Muscle of back (tissue), 11 donors: ENCODE data around the gene IP6K1. TPM values are rescaled to one million over a fixed set of nuclear protein-coding genes. Genes with fewer than 3 reads are reported as not detected.
"Not testable (repeated sequence)": the region's sequence is repeated elsewhere in the genome, so short reads cannot be mapped to it uniquely, and the experiment has no call there.

ENCODE experiments used
- DNase-seq, 3 donors: peaks; one replicate each; pipeline versions ENCODE4 v3.0.0 to v3.0.0-alpha.2; 2013
- polyA plus RNA-seq, 10 donors: library from polyadenylated mRNA; unstranded; fragments of 120-200 nt; gene quantifications; one replicate each; pipeline ENCODE4 v1.2.1, GENCODE V29; 2013; ENCODE audit not compliant: insufficient read length in 10 of 10

IP6K1 gene
- polyA plus RNA-seq, 10 donors = 19.5 to 31.5 (median 23.3) TPM

DNA sequence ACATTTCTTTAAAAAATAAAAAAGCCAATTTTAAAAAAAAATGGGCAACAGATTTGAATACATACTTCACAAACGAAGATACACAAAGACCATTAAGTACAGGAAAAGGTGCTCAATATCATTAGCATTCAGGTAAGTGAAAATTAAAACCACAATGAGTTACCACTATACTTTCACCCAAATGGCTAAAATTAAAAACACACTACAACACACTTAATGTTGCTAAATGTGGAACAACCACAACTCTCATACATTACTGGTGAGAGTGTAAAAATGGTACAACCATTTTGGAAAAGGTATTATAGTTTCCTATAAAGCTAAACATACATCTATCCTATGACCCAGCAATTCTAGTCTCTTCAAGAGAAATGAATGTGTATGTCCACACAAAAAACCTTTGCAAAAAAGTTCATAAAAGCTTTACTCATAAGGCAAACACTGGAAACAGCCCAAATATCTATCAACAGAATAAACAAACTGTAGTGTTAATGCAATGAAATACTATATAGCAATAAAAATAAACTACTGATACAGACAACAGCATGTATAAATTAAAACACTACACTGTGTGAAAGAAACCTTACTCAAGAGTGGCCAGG is 14.9 kb downstream of the IP6K1 start:
- DNase-seq = no peak

DNA sequence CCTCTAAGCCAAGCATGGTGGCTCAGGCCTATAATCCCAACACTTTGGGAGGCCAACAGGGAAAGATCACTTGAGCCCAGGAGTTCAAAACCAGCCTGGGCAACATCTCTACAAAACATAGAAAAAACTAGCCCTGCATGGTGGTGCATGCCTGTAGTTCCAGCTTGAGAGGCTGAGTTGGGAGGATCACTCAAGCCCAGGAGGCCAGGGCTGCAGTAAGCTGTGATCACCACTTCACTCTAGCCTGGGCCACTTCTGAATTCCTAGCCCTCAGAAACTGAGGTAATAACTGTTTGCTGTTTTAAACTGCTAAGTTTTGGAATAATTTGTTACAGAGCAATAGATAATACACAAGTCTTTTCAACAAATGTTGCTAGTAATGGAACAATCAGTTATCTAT is 16.4 kb downstream of the IP6K1 start:
- no peak for DNase-seq

DNA sequence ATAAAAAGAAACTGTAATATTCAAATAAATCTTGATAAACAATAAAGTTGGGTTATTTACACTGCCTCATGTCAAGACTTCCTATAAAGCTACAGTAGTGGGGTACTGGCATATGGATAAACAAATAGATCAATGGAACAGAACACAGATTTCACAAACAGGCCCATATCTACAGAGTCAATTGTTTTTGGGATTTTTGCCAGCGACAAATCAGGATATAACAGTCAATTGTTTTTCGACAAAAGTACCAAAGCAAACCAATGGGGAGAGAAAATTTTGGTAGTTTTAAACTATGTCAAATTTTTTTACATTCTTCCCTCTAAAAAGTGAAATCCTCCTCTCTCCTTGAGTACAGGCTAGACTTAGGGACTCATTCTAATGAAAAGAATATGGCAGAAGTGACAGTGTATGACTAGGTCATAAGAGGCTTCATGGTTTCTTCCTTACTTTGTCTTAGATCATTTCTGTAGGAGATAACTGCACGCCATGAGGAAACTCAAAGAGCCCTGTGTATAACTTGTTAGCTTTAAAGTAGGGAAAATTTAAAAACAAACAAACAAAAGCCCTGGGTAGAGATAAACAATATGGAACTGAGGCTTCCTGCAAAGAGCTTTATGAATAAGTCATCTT is 16.9 kb downstream of the IP6K1 start:
- no peak for DNase-seq

DNA sequence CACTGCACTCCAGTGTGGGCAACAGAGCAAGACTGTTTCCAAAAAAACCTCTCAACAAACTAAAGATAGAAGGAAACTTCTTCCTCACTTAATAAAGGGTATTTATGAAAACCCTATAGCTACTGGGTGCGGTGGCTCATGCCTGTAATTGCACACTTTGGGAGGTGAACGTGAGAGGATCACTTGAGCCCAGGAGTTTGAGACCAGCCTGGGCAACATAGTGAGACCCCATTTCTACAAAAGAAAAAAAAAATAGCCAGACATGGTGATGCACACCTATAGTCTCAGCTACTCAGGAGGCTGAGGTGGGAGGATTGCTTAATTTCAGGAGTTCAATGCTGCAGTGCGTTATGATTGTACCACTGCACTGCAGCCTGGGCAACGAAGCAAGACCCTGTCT is 22.4 kb downstream of the IP6K1 start:
- no peak for DNase-seq

DNA sequence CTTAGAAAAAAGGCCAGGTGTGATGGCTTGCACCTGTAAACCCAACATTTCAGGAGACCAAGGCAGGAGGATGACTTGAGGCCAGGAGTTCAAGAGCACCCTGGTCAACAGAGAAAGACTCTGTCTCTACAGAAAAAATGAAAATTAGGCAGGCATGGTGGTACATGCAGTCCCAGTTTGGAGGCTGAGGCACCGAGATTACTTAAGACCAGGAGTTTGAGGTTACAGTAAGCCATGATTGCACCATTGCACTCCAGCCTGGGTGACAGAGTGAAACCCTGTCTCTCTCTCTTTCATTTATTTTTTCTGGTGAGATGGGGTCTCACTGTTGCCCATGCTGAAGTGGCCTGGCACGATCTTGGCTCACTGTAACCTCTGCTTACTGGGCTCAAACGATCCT is 24.7 kb downstream of the IP6K1 start:
- DNase-seq = no peak

DNA sequence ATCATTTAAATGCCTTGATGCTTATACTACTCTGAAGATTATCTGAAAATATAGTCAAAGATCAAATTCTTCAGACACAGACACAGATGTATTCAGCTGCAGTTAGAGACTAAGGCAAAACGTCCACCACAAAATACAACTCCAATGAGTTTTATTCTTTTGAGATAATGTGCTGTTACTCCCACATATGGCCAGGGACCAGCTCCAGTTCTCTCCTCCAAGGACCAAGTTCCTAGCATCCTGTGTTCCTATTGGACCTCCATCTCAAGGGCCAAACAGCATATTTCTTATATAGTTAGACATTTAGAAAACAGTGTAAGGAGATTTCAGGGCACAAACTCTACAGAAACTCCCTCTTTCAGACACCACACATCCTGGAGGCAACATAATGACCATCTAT is 27.1 kb downstream of the IP6K1 start:
- DNase-seq = no peak

DNA sequence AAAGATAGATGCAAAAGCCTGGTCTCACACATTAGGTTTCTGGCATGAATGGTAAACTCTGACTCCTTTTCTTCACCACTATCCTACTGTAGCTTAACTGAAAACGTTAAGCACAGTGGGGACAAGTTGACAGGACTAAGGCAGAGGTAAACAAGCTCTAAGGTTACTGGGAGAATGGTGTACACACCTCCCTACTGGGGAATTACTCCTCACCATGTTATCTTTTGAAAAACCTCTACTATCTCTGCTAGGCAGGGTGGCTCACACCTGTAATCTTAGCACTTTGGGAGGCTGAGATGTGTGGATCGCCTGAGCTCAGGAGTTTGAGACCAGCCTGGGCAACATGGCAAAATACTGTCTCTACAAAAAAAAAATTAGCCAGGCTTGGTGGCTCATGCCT is 29.1 kb downstream of the IP6K1 start:
- no peak for DNase-seq

DNA sequence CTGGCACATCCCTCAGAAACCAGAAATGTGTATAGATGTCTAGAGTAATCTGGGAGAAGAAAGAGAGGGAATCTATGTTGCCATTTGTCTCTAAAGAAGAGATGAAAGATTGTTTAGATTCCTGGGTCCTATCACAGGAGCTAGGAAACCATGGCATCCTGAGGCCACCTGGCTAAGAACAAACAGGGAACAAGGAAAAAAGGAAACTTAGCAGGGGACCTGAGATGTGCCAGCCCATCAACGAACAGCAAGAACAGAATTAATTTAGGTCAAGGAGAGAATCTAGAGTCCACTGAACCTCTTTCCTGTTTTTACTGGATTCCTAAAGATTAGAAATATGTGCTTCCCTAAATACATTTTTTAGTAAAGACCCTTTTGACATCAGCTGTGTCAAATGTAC is 30.3 kb downstream of the IP6K1 start:
- DNase-seq = no peak

DNA sequence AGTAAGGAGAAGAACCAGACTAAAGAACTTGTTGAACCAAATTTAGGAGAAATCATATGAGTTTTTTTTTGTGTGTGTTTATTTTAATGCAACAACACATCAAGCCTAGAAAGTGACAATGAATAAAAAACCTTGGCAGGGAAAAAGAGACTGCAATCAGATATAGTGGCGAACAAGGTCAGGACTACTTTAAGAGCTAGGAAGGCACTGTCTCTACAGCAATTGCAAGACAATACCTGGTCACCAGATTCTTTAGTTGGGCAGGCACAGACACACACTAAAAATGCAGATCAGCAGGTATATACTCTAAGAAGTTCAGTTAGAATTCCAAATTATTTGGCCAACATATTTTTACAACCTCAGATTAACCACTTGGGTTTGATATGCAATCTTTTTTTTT is 31.8 kb downstream of the IP6K1 start:
- no peak for DNase-seq

DNA sequence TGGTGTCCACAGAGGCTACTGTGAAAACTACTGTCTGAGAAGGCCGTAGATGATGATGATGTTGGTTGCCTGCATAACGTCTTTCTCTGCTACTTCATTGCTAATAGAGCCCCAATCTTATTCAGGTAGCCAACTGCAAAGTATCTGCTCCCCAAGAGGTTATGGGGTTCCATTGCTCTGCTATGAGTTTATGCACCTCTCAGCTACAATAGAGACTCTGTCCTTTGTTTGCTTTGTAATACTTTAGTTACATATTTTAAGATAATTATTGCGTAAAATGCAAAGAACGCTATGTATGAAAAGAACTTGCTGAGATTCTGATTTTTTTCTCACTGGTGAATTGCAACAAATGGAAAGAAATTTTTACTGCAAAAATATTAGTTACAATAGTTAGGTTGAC is 34.8 kb downstream of the IP6K1 start:
- no peak for DNase-seq

DNA sequence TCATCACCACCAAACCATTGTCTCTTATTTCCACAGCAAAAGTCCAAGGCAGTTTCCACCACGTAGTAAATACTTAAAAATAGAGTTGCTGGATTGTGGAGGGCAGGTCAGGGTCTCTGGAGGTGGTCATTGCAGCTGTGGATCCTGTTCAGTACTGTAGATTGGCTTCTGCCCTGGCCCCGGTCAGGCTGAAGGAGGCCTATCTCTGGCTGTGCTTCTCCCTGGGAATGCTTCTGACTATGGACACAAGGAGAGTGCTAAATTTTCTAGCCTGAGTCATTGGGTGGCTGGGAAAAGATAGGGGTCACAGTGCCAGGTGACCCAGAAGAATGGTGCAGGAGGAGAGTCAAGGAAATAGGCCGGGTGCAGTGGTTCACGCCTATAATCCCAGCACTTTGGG is 36.3 kb downstream of the IP6K1 start:
- DNase-seq = no peak

DNA sequence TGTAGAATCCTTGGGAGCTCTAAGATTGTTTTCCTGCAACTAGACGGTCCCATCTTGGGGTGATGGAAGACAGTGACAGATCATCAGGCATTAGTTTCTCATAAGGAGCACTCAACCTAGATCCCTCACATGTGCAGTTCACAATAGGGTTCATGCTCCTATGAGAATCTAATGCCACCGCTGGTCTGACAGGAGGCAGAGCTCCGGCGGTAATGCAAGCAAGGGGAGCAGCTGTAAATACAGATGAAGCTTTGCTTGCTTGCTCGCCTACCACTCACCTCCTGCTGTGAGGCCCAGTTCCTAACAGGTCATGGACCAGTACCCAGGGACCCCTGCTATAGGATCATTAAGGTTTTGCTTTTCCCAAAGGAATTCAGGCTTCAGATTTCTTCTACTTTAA is 37.5 kb downstream of the IP6K1 start:
- DNase-seq = not testable (repeated sequence)

DNA sequence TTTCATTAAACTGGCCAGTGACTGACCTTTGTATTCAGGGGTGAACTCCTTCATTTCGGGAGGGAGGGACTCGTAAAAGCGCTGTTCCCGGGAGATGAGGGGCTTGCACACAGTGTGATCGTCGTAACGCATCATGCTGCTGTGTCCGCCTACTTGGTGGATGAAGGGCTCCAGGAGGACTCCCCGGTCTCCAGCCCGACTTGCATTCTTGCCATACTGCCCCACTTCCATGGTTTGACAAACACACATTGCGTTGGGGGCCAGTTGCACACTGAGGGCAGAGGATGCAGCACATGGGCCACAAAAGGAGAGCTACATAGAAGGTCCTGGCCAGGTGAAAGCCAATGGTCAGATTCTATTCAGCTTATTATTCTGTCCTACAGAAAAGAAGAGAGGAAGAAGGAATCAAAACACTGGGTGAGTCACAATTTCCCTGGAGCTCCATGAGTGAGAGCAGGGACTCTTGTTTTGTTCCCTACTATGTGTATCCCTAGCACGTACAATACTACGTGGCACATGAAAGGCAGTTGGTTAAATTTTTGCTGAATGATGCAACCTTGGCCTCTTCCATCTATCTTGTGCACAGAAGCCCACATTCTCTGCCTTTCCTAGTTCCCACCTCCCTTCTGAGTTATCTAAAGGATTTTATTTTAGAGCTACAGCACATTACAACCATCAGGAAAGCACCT is 38.4 kb downstream of the IP6K1 start:
- DNase-seq = no peak

DNA sequence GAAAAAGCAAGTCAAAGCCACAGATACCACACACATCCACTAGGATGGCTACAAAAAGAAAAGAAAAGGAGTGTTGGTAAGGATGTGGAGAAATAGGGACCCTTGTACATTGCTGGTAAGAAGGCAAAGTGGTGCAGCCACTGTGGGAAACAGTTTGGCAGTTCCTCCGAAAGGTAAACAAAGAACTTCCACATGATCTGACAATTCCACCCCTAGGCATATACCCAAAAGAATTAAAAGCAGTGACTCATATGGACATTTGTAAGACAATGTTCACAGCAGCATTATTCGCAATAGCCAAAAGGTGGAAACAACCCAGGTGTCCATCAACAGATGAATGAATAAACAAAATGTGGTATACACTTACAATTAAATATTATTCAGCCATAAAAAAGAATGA is 40.4 kb downstream of the IP6K1 start:
- no peak for DNase-seq

DNA sequence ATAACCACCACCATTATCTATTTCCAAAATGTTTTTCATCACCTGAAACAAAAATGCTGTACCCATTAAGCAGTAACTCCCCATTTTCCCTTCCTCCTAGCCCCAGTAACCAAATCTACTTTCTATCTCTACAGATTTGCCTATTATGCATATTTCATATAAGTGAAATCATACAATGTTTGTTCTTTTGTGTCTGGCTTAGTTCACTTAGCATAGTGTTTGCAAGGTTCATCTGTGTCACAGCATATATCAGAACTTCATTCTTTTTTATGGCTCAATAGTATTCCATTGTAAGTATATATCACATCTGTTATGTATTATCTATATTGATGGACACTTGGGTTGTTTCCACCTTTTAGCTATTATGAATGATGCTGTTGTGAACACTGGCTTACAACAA is 45.9 kb downstream of the IP6K1 start:
- no peak for DNase-seq

DNA sequence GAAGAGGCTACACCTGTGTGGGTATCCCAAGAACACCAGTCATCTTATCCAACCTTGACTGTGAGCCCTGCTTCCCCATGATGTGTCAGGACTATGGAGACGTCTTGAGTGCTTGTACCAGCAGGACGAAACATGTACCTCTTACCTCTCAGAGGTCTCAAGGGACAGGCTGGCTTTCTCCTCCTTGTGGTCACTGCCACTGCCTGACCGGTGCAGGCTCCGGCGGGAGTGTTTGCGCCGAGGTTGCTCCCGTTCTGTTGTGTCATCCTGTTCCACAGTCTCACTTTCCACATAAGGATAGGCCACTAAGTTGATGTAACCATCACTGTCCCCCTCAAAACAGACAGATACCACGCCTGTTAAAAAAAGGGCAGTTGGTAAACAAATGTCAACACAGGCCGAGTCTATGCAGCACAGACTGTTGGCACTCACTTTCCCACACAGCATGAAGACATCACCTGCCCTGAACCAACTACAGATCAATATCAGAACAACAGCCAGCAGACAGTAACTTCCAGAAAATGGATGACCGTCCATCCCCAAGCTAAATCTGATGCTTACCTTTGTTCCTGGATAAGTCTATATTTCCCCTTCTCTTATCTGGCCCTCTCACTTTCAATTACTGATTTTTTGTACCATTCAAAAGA is 48.2 kb downstream of the IP6K1 start:
- DNase-seq = no peak

DNA sequence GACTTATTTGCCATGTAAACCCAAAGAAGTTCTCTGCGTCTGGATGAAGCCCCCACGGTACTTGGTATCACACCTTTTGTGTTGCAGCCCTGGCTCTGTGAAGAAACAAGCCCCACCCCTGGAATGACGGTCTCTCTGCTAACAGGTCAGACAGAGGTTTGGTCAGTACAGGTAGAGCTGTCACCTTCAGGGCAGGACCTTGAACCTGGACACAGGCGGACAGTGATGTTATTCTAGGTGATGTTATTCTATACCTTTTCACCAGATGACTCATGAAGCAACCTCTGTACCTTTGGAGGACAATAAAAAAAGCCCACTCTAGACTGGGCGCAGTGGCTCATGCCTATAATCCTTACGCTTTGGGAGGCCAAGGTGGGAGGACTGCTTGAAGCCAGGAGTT is 51.6 kb downstream of the IP6K1 start:
- no peak for DNase-seq

DNA sequence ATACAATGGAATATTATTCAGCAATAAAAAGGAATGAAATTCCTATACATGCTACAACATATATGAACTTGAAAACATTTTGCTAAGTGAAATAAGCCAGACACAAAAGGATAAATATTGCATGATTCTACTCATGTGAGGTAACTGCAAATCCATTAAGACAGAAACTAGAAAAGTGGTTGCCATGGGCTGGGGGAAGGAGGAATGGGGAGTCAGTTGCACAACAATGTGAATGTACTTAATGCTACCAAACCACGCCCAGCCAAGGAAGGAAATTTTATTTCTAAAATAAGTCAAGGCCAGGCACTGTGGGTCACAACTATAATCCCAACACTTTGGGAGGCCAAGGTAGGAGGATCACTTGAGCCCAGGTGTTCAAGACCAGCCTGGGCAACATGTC is 52.8 kb downstream of the IP6K1 start:
- no peak for DNase-seq

DNA sequence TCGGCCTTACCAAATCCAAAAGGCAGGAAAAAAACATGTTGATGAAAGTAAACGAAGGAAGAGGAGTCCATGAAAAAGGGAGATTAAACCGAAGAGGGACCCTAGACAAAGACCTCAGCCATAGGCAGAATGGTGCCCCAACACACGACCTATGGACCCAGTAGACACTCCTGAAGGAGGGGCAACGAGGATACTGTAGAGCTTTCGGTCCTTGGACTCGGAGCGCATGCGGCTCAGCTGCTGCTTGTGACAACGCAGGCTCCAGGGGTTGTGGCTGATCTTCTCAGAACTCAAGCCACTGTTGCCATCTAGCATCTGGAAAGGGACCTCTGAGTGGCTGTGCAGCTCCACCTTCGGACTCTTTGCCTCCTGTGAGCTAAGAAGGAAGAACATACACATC is 53.7 kb downstream of the IP6K1 start:
- DNase-seq = no peak

DNA sequence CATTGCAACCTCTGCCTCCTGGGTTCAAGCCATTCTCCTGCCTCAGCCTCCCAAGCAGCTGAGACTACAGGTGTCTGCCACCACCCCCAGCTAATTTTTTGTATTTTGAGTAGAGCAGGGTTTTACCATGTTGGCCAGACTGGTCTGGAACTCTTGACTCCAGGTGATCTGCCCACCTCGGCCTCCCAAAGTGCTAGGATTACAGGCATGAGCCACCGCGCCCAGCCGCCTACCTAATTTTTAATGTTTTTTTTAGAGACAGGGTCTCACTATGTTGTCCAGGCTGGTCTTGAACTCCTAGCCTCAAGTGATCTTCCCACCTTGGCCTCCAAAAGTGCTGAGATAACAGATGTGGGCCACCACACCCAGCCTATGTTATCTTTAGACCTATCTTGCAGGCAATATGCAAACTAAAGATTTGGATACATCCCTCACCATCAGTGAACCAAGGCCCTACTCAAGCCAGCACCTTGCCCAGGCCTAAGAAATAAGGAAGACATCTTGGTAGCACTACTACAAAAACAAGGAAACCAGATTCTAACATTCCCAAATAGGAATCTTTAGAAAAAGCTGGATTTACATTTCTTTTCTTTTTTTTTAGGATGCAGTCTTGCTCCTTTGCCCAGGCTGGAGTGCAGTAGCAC is 56.3 kb downstream of the IP6K1 start:
- DNase-seq = no peak

DNA sequence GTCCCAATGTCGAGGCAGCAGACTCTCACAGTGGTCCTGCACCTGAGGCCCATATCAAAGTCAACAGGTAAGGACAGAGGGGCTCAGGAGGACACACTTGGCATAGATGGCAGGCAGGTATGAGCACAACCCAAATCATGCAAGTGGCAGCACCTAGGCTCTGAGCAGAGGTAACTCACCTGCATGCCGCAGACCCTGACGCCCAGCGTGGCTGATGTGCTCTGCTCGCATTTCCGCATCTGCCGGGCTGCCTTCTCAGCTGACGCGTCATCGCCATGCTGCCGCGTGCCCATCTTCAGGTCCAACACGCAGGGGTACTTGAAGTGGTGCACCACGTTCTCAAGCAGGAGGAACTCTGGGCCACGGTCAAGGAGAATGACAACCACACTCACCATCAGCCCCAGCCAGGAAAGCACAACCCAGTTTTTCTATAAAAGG is 58.4 kb downstream of the IP6K1 start:
- DNase-seq = no peak

DNA sequence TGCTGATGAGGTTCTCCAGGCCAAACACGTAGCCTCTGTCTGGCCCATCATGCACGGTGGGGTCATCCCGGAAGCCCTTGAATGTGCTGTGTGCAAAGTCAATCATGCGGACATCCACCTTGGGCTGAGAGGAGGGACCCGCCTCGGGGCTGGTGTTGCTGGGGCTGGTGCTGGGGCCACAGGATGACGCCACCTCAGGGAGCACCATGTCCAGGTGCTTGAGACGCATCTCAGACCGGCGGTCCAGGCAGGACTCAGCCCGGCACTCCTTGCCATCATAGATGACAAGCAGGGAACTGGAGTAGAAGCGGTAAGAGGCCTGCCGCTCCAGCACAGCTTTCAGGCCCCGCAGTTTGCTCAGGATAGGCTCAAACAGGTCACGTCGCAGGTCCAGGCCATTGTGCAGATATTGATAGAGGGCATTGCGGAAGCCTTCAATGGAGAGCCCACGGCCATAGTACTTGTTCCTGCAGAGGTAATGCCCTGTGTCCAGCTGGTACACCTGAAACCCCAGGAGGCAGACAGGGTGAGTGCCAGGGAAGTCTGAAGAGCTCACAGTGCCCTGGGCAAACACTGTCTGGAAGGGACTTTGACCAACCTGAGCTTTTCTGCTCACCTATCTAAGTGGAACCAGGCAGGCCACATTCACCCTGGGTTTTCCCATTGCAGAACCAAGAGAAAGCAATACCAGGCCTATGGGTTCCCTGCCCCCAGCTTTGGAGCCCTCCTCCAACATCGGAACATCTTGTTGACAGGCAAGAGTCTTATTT is 59.0 kb downstream of the IP6K1 start:
- no peak for DNase-seq
